ENCODE data around the gene NUDT3. TPM values are rescaled to one million over a fixed set of nuclear protein-coding genes. Genes with fewer than 3 reads are reported as not detected.
"Not testable (repeated sequence)": the region's sequence is repeated elsewhere in the genome, so short reads cannot be mapped to it uniquely, and the experiment has no call there.

The NUDT3 gene
- polyA plus RNA-seq, 3 donors: 9.3 to 33.3 (median 10.9) TPM

DNA sequence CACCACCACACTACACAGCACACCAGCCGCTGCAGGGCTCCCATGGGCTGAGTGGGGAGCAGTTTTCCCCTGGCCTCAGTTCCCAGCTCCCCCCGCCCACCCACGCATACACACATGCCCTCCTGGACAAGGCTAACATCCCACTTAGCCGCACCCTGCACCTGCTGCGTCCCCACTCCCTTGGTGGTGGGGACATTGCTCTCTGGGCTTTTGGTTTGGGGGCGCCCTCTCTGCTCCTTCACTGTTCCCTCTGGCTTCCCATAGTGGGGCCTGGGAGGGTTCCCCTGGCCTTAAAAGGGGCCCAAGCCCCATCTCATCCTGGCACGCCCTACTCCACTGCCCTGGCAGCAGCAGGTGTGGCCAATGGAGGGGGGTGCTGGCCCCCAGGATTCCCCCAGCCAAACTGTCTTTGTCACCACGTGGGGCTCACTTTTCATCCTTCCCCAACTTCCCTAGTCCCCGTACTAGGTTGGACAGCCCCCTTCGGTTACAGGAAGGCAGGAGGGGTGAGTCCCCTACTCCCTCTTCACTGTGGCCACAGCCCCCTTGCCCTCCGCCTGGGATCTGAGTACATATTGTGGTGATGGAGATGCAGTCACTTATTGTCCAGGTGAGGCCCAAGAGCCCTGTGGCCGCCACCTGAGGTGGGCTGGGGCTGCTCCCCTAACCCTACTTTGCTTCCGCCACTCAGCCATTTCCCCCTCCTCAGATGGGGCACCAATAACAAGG, 147.3 kb downstream of the NUDT3 start:
- H2AFZ ChIP-seq (ENCODE audit: insufficient read depth, low read depth, low read length, poor library complexity, severe bottlenecking); H3K9ac ChIP-seq (ENCODE audit: insufficient read depth, low read length, poor library complexity, severe bottlenecking); H3K27me3 Mint-ChIP-seq (ENCODE audit: low read depth in 3 of 3); H3K9me3 Mint-ChIP-seq; DNase-seq; H3K4me3 Mint-ChIP-seq; H3K27me3 ChIP-seq (ENCODE audit: control insufficient read depth in 2 of 2, insufficient read depth in 2 of 2, low read length in 2 of 2); H3K27ac ChIP-seq (ENCODE audit: low read depth in 1 of 2, low read length in 2 of 2); H3K4me2 ChIP-seq (replicated peaks; ENCODE audit: extremely low read depth, low read length, poor library complexity, severe bottlenecking); H3K4me3 ChIP-seq (replicated peaks in 1 of 3; ENCODE audit: low read depth in 2 of 3, low read length in 3 of 3); H3K9me3 ChIP-seq (replicated peaks in 1 of 2; ENCODE audit: control insufficient read depth in 1 of 2, insufficient read depth in 1 of 2, low read length in 2 of 2): not testable (repeated sequence)
- peaks cover 11% of the 10 kb centered on the region for H3K79me2 ChIP-seq (ENCODE audit: insufficient read depth, low read length)
- H3K4me1 ChIP-seq (ENCODE audit: control insufficient read depth in 1 of 2, insufficient read depth in 2 of 2, low read length in 2 of 2): peaks cover 38 to 48% of the 10 kb centered on the region in 2 donors
- peaks cover 64% of the 10 kb centered on the region for H3K4me1 Mint-ChIP-seq
- H3K36me3 Mint-ChIP-seq: peaks cover 48 to 55% of the 10 kb centered on the region in 2 donors
- peaks cover 63% of the 10 kb centered on the region for H4K20me1 ChIP-seq (ENCODE audit: insufficient read depth, low read length)
- peak overlapping the region in 5 of 7 donors; percentile 63 to 92 (median 85) for H3K27ac Mint-ChIP-seq
- peaks cover 25 to 35% of the 10 kb centered on the region in 2 donors for H3K36me3 ChIP-seq (replicated peaks in 1 of 2; ENCODE audit: control insufficient read depth in 1 of 2, insufficient read depth in 2 of 2, low read length in 2 of 2)
- no CpG with 5 or more reads among the region's 13 CpGs for WGBS (ENCODE audit: insufficient coverage)
- intact Hi-C loops (cut with micrococcal nuclease): loop anchor here in 1 of 2 donors (5.0 kb wide), 1 partner anchor 48 kb away; no protein-coding TSS in a partner anchor

DNA sequence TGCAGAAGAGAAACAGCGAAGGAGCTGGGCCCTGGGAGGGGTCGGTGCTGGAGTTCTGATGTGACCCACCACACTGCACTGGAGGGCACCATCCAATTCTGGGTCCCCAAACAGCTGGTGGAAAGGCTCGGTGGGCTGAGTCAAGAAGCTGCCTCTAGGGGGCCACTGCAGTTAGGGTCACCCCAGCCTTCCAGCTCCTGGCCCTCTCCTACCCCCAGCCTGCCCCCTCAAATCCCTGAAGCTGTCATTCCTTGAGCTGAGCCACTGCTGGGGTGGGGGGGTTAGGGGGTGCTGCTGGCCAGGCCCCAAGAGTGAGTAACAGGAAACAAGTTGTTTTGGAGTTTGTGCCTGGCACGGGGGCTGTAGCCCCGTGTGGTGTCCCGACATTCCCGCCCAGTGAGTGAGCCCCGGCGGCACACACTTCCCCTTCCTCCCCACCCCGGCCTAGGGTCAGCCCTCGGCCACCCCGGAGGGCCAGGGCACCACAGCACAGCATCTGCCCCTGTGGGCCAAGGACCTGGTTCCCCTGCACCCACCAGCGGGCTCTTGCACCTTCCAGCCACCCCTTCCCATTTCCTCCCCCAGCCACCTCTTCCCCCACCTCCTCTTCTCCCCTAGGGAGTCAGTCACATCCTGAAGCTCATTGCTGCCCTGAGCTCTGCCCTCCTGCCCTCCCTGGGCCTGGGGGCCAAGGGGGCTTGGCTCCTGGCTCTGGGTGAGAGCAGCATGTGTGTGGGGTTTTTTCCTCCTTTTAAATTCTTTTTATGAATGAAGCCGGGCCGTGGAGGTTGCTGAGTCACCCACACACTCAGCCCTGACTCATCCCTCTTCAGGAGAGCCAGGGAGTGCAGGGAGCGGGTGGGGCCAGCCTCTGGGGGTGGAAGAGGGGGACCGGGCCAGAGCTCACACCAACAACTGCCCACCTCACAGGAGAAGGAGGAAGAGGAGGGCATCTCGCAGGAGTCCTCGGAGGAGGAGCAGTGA, 148.3 kb downstream of the NUDT3 start:
- peak overlapping the region; percentile 64 to 65 for H3K4me3 Mint-ChIP-seq
- WGBS (ENCODE audit: insufficient coverage): 48% methylated on average over 4 of the region's 19 CpGs
- Histone ChIP-seq H3K9ac (ENCODE audit: insufficient read depth, low read length, poor library complexity, severe bottlenecking) (peak overlapping the region; percentile 60), H3K36me3 (replicated peaks in 1 of 2; ENCODE audit: control insufficient read depth in 1 of 2, insufficient read depth in 2 of 2, low read length in 2 of 2) (peaks cover 25 to 35% of the 10 kb centered on the region in 2 donors), H3K27me3 (ENCODE audit: control insufficient read depth in 2 of 2, insufficient read depth in 2 of 2, low read length in 2 of 2) (no peaks in the 10 kb centered on the region), H2AFZ (ENCODE audit: insufficient read depth, low read depth, low read length, poor library complexity, severe bottlenecking) (no peak overlapping the region), H4K20me1 (ENCODE audit: insufficient read depth, low read length) (peaks cover 73% of the 10 kb centered on the region), H3K9me3 (replicated peaks in 1 of 2; ENCODE audit: control insufficient read depth in 1 of 2, insufficient read depth in 1 of 2, low read length in 2 of 2) (no peaks in the 10 kb centered on the region), H3K27ac (ENCODE audit: low read depth in 1 of 2, low read length in 2 of 2) (peak overlapping the region; percentile 9 to 66), H3K4me3 (replicated peaks in 1 of 3; ENCODE audit: low read depth in 2 of 3, low read length in 3 of 3) (peak overlapping the region in 1 of 3 experiments; percentile 49), H3K4me2 (replicated peaks; ENCODE audit: extremely low read depth, low read length, poor library complexity, severe bottlenecking) (peak overlapping the region; percentile 64), H3K79me2 (ENCODE audit: insufficient read depth, low read length) (peaks cover 21% of the 10 kb centered on the region), H3K4me1 (ENCODE audit: control insufficient read depth in 1 of 2, insufficient read depth in 2 of 2, low read length in 2 of 2) (peaks cover 28 to 38% of the 10 kb centered on the region in 2 donors)
- H3K27ac Mint-ChIP-seq: peak overlapping the region in 6 of 7 donors; percentile 71 to 96 (median 90)
- TF ChIP-seq, protein P1, sequence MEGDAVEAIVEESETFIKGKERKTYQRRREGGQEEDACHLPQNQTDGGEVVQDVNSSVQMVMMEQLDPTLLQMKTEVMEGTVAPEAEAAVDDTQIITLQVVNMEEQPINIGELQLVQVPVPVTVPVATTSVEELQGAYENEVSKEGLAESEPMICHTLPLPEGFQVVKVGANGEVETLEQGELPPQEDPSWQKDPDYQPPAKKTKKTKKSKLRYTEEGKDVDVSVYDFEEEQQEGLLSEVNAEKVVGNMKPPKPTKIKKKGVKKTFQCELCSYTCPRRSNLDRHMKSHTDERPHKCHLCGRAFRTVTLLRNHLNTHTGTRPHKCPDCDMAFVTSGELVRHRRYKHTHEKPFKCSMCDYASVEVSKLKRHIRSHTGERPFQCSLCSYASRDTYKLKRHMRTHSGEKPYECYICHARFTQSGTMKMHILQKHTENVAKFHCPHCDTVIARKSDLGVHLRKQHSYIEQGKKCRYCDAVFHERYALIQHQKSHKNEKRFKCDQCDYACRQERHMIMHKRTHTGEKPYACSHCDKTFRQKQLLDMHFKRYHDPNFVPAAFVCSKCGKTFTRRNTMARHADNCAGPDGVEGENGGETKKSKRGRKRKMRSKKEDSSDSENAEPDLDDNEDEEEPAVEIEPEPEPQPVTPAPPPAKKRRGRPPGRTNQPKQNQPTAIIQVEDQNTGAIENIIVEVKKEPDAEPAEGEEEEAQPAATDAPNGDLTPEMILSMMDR (IDR thresholded peaks at IDR 0.05): peak; percentile 36
- no peaks in the 10 kb centered on the region for H3K9me3 Mint-ChIP-seq
- intact Hi-C loops (cut with micrococcal nuclease): loop anchor here in 1 of 2 donors (1.0 kb wide), 1 partner anchor 8 kb away; the partner anchor contains the start of gene HMGA1
- H3K4me1 Mint-ChIP-seq: peaks cover 59% of the 10 kb centered on the region
- H3K27me3 Mint-ChIP-seq (ENCODE audit: low read depth in 3 of 3): no peaks in the 10 kb centered on the region
- DNase-seq: peak; percentile 85 to 92 (median 88)
- H3K36me3 Mint-ChIP-seq: peaks cover 54 to 58% of the 10 kb centered on the region in 2 donors
